ENCODE measurements around the gene ERFE.

DNA sequence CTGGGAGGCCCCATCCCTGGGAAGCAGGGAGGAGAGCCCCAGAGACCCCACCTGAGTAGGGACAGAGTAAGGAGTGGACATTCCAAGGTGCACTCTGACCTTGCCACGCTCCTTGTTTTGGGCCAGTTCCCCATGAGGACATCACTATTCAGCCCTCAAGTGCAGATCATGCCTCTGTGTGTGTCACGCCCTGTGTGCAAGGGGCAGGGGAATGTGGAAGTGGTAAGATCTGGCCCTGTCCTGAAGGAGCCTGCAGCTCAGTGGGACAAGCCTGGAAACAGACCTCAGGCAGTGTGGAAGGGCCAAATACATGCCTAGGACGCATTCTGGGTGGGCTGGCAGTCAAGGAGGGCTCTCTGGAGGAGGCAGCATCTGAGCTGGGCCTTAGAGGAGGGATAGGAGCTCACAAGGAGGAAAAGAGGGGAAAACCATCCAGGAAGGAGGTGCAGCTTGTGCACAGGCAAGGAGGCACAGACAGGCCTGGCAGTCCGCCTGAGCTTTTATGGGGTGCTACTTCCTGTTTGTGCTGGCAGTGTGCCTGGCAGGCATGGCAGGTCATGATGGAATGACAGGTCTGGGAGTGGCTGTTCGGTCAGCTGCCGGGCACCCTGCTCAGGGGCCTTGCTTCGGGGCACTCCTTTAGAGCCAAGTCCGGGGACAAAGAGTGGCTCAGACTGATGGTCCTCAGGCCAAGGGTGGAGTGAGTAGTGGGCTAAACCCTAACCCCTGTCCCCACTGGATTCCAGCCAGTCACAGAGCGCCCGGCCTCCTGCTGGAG is 17.0 kb upstream of the ERFE start:
- TF ChIP-seq, protein P1, sequence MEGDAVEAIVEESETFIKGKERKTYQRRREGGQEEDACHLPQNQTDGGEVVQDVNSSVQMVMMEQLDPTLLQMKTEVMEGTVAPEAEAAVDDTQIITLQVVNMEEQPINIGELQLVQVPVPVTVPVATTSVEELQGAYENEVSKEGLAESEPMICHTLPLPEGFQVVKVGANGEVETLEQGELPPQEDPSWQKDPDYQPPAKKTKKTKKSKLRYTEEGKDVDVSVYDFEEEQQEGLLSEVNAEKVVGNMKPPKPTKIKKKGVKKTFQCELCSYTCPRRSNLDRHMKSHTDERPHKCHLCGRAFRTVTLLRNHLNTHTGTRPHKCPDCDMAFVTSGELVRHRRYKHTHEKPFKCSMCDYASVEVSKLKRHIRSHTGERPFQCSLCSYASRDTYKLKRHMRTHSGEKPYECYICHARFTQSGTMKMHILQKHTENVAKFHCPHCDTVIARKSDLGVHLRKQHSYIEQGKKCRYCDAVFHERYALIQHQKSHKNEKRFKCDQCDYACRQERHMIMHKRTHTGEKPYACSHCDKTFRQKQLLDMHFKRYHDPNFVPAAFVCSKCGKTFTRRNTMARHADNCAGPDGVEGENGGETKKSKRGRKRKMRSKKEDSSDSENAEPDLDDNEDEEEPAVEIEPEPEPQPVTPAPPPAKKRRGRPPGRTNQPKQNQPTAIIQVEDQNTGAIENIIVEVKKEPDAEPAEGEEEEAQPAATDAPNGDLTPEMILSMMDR (conservative IDR thresholded peaks at IDR 0.05): no peak
- no peak for TF ChIP-seq EZH2 (IDR thresholded peaks at IDR 0.05; ENCODE audit: low read depth)
